GM18861 (cell line): ENCODE measurements around the gene SUFU.
A peak's percentile ranks its signal among the peaks of the same experiment; 100 is the strongest.
"Not testable (repeated sequence)": the region's sequence is repeated elsewhere in the genome, so short reads cannot be mapped to it uniquely, and the experiment has no call there.

ENCODE experiments used
- ATAC-seq: cut with Tn5 transposase; IDR thresholded peaks from one replicate; pipeline ENCODE4 v1.9.1; 2021; ENCODE audit not compliant: unreplicated experiment

Gene SUFU

DNA sequence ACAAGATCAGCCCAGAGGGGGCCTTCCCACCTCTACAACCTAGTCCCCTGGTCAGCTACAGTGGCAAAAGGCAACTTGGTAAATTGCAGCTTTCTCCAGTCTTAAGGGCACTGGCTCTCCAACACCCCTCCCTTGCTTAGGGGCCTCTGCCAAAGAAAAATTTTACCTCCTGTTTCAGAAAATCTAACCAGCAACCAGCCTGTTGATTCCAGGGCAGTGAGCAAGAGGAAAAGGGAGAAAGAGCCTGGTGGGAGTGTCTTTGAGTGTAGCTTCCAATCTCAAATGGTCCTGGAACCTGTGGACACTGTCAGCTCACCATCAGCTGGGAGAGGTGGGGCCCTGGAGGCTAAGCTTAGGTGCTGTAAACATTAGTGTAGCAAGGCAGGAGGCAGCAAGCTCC is 24.1 kb upstream of the SUFU start:
- ATAC-seq, result no peak

DNA sequence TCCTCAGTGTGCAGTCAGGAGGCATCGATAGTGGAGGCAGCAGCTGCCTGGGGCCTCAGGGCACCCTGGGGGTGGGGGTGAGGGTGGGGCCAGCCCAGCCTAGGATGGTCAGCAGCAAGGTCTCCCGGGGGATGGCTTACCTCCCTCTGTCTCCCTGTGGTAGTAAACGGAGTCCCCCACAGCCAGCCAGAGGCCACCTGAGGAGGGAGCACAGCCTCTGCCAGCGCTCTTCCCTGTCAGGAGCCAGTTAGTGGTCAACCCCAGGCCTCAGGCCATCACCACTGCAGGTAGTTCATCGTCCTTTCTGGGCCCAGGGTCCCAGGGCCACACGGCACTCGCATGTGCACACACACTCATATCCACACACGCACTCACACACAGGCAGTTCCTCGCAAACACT is 23.4 kb upstream of the SUFU start:
- no peak for ATAC-seq

DNA sequence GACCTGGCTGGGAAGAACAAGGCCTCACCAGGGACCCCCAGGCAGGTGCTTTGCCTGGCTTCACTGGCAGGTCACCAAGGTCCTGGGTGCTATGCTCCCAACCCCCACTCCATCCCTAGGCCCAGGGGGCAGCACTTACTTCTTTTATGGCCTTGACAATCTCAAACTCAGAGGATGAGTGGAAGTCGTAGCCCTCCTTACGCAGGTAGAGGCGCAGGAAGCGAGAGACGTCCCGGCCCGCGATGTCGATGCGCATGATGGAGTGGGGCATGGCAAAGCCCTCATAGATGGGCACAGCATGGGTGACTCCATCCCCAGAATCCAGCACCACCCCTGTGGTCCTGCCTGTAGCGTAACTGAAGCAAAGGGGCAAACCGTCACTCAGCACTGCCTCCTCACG is 19.8 kb upstream of the SUFU start:
- ATAC-seq, result no peak

DNA sequence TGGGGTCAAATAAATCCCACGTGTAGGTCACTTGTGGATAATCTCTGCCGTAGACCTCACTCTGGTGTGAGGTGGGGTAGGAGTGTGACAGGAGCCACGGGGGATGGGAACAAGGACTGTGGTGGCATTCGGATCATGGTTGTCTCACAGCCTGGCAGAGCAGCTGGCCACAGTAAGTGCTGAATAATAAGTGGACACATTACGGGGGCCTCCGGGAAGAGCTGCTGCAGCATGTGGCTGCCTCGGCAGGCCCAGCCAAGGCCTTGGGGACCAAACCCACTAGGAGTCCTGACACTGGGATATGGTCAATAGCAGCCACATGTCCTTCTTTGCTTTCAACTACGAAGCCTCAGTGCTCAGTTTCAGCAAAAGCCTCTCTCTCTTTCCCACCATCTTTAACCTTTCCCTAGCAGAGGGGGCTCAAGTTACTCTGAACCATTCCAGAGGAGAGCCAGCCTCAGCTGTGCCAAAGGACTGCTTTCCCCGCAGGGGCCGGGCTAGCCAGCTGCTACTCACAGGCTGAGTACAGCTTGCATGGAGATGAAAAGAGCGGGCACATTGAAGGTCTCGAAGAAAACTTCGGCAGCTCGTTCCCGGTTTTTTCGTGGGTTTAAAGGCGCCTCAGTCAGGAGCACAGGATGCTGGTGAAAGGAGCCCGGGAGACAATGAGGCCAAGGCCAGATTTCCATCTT is 18.5 kb upstream of the SUFU start:
- ATAC-seq, result no peak

DNA sequence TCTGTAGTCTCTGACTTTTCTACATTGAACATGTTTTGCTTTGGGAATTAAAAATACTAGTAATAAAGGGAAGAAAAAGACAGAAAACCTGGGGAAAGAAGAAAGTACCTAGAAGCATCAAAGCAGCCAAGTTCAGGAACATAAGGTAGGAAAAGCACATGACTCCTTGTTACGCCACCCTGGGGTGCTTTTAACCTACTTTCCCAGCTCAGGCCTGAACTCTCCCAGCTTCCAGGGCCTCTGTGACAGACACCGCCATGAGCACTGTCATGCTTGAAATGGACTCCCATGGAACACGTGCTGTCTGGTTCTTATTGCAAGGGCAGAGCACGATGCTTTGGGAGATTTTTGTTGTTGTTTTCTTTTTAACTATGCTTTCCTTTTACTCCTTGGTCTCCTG is 12.6 kb upstream of the SUFU start:
- no peak for ATAC-seq

DNA sequence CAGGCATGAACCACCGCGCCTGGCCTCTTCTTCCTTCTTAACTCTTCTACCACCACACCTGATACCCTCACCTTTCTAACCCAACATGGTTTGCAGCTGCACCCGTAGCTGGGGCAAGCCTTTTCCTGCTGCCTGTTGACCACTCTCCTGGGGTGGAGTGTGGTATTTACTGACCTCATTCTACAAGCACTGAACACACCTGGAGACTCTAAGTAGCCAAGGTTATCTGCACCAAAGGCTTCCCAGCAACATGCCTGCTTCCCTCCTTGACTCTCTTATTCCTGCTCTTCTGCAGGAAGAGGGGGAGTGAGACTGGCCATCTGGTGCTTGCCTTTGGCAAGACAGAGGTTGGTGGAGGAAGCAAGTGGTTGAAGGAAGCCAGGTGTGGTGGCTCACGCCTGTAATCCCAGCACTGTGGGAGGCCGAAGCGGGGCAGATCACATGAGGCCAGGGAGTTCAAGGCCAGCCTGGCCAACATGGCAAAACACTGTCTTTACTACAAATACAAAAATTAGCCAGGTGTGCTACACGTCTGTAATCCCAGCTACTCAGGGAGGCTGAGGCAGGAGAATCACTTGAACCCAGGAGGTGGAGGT is 11.3 kb upstream of the SUFU start:
- ATAC-seq, result no peak

DNA sequence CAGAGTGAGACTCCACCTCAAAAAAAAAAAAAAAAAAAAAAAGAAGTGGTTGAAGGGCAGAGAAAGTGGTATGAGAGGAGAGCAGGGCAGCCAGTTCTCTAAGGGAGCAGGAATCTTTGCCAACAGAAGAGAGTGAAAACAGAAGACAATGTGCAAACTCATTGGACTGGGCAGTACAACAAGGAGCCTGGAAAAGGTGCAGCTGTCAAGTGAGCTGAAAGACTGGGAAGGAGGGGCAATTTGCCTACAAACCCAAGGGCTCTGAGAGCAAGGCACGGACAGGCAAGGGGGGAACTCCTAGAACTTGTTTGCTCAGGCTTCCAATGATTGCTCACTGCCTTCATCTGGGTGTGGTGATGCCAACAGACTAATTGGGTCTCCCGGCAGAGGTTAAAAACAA is 10.8 kb upstream of the SUFU start:
- ATAC-seq, result no peak

DNA sequence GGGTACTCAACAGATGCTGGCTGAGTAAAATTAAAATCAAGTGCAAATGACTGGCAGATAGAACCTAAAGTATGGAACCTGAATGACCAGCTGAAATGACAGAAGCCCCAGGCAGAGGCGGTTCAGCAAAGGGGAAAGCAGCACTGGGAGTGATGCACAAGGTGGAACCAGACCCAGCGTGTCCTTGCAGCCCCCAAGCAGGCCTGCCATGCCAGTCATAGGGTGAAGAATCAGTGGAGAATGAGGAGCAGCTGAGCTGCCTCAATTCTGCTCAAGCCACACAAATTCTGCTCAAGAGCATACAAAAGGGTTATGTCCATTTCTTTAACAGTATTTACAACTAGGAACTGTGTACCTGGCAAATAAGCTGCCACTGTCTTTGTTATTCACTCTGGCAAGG is 10.0 kb upstream of the SUFU start:
- ATAC-seq, result no peak

DNA sequence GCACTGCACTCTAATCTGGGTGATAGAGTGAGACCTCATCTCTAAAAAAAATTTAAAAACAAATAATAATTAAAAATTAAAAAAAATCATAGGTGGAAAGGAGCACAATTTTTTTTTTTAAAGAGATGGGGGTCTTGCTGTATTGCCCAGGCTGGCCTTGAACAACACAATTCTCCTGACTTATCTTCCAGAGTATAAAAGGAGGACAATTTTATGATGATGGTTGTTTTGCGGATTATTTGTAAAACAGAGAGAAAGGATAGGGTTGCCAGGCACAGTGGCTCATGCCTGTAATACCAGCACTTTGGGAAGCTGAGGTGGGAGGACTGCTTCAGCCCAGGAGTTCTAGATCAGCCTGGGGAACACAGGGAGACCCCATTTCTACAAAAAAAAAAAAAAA is 6.2 kb upstream of the SUFU start:
- no peak for ATAC-seq

DNA sequence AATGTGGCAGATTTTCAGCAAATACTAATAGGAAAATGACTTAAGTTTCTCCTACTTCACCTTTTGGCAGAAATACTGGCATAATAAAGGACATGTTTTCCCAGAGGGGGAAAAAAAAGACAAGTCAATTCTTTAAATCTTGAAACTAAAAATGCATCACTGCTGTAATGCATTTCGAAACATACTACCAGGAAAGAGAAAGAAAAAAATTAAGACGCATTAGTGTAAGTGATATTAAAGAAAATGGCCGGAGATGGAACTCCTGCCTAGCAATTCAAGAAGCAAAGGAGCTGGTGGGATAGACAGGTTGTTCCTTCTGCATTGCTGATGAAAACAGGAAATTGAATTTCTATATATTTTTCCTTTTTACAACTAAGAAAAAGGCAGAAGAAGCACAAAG is 4.4 kb upstream of the SUFU start:
- ATAC-seq, result no peak

DNA sequence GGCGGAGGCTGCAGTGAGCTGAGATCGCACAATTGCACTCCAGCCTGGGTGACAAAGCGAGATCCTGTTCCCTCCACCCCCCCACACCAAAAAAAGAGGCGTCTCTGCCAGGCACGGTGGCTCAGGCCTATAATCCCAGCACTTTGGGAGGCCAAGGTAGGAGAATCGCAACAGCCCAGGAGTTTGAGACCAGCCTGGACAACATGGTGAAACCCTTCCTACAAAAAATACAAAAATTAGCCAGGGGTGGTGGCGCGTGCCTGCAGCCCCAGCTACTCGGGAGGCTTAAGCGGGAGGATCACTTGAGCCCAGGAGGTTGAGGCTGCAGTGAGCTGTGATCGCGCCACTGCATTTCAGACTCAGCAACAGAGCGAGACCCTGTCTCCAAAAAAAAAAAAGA is 3.1 kb upstream of the SUFU start:
- ATAC-seq, result not testable (repeated sequence)

DNA sequence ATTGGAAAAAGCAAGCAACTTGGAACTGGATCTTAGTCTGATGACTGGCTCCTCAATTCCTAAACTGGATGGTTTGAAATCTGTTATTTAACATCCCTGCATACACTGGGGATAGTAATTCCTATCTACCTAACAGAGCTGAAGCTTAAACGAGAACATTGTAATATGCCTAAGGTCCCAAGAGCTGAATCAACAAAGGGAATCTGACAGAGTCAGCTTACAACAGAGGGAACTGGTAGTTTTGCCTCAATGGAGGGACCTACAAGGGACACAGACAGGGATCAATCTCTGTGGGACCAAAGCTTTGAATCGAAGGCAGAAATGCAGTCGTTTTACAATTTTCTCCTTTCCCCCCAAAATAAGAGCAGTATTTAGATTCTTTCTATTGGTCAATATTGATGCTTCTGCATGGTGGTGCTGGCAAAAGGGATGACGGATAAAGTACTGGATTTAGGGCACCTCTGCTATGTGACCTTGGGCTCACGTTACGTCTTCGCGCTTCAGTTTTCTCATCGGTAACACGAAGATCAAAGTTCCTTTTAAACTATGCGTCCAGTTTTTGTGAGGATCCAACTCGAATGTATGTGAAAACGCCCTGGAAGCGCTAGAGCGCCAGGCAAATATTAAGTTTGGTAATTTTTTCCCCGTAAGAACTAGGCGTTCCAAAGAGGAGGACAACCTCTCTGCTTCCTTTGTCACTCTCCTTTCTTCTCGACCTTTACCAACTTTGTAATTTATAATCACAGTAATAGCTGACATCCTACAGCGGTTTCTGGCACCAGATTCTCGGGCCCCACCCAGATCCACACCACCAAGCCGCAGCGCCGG is 2.4 kb upstream of the SUFU start:
- no peak for ATAC-seq

DNA sequence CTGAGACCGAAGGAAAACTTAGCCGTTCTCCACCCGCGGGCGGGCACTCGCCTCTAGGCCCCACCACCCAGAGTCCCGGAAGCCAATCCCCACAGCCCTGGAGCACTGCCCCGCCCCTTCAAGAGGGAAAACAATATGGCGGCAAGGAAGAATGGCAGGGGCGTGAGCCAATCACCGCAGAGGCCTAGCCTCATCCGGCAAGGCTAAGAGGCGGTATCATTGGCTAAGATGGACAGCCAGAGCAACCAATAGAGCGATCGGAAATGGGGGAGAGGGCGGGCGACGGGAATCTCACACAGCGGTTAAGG is 1.8 kb upstream of the SUFU start:
- ATAC-seq, result peak; percentile 56

DNA sequence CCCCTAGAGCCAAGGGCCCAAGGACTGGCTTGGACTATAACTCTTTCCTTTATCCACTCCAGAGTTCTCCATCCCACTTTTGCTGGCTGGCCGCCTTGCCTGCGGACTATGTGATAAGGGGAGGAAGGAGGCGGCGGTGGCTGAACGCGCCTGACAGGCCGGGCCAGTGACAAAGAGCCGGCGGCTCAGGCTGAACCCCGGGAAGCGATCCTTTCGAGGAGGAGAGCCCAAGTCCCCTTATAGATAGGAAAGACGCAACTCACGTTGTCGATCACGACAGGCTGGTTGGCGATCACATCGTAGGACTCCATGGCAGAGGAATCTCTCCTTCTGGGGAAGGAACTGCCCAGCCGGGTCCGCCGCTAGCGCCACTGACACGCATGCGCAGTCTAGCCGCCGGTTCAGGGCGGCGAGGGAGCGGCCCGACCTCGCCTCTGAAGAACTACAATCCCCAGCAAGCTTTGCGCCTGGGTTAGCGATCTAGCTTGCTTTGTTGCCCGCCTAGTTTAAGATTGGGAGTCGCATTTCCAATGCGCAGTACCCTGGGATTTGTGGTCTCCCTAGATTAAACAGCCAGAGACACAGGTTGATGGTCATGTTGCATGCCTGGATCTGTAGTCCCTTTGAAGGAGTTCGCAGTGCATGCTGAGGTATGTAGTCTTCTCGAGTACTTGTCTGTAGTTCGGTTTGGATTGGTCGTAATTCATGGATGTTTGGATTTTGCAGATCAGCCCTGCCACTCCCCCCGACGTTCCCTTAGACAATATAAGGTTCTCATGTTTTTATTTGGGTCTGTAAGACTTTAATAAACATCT is 1.2 kb upstream of the SUFU start, which contains the start of gene ACTR1A:
ACTR1A (minus strand) TSS at position 376 of the 815 bp plus-strand sequence; CDS start at position 311, 65 bp downstream.
- peak; percentile 48 for ATAC-seq

DNA sequence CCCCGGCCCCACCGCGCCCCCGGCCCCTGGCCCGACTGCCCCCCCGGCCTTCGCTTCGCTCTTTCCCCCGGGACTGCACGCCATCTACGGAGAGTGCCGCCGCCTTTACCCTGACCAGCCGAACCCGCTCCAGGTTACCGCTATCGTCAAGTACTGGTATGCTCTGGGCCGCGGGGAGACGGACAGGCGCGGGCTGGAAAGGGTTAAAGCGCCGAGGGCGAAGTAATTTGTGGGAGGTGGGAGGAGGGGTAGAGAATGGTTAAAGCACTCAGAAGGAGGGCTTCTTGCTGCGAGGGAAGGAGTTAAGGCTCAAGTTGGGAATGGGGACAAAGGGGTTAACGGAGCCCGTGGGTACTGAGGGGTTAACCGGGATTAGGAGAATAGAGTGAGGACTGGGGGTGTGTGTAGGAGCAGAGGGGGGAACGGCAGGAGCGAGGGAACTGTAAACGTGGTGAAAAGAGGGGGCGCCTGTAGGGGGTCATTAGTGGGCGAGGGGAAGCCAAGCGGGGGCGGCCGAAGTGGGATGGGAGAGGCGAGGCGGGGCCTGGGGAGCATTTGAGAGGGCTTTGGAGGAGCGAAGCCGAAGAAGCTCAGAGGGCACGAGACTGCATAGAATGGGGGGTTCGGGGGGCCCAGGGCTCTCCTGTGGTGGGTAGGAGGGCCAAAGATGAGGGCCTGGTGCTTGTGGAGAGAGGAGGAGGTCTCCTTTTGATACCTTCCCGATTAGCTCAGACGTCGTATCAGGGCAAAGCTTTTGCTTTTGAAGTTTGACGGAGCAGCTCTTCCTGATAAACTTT is 605 bp downstream of the SUFU start:
- ATAC-seq, result no peak

DNA sequence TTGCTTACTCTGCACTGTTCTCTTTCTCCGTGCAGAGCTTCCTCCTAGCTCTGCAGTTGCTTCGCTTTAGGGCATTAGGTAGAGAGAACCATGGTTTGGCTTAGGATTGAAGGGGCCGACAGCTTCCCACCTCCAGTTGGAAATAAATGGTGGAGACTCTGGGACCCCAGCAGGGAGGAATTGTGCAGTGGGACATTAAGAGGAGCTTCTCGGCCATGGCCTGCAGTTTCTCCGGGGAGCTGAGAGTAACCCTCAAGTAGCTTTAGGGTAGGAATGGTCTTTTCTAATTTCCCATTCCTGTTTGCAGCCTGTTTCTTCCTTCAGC is 1.2 kb downstream of the SUFU start:
- ATAC-seq, result no peak

DNA sequence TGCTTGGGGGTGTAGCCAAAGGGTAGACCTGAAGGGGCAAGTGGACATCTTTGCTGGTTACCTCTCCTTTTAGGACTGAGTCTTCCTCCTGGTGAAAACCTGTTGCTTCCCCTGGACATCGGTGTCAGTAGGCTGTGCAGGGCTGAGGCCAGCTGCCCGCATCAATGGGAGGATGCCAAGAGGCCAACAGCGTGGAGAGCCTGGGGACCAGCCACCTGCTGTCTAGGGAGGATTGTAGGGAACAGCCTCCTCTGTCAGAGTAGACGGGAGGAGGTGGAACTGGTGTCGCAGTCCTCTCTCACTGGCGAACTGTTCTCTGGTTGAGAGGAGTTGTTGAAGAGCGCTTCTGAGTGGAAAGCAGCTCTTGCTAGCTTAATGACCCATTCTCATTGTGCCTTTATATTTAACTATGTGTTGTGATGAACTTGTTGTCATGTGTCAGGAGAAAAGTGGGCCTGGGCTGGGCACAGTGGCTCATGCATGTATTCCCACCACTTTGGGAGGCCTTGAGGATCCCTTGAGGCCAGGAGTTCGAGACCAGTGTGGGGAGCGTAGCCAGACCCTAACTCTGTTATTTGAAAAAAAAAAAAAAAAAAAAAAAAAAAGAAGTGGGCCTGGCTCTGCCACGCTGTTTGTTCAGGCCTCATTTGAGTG is 1.8 kb downstream of the SUFU start:
- ATAC-seq, result no peak

DNA sequence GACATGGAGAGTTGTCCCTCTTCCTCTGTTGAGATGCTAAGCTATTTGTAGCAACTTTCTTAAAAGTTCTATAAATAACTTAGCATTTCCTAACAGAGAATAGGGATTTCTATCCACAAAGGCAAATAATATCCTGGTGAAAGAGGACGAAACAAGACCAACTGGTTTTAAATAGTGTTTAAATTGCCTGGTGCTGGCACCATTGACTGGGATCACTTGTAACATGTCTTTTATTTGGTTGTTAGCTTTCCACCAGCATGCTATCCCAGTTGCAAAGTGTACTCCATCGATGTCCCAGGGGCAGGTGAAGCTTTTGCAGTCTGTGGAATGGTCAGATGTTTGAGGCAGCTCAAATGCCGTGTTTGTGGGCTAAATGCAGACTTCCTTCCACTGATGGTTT is 3.7 kb downstream of the SUFU start:
- no peak for ATAC-seq

DNA sequence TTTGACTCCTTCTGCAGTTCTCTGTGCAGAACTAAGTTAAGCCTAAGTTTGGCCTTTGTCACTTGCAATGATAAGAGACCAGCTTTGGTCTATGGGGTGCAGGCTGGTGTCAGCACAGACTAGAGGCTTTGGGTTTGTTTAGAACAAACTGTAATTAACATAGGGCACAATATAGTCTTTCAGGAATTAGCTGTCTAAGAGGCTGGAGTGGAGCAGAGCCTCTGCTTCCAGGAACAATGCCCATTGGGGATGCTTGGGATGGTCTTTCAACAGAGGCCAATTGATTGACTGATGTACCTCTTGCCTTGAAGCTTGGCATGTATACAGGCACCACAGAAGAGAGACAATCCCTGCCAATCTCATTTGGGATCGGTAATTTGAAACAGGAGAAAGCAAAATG is 4.7 kb downstream of the SUFU start:
- no peak for ATAC-seq

DNA sequence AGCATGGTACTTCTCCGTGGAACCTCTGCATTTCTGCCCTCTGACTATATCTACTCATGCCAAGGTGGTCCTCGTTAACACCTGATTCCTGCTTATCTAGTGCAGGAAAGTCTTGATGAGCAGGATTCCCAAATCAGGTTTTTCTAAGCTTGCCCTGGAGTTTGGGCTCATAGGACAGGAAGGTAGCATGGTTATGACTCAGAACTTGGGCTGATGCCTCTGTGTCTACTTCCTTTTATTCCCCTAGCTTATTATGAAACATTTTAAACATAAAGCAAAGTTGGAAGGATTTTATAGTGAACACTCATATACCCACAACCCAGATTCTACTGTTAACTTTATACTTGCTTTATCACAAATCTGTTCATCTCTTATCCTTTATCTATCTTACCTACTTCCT is 5.6 kb downstream of the SUFU start:
- no peak for ATAC-seq
